ENCODE results near the gene FCGBP. TPM values are rescaled to one million over a fixed set of nuclear protein-coding genes. Genes with fewer than 3 reads are reported as not detected.

Gene FCGBP
- polyA plus RNA-seq, 2 of the 4 experiments (the other 2 are of a cell fraction), result 0.74 to 1.4 TPM

DNA sequence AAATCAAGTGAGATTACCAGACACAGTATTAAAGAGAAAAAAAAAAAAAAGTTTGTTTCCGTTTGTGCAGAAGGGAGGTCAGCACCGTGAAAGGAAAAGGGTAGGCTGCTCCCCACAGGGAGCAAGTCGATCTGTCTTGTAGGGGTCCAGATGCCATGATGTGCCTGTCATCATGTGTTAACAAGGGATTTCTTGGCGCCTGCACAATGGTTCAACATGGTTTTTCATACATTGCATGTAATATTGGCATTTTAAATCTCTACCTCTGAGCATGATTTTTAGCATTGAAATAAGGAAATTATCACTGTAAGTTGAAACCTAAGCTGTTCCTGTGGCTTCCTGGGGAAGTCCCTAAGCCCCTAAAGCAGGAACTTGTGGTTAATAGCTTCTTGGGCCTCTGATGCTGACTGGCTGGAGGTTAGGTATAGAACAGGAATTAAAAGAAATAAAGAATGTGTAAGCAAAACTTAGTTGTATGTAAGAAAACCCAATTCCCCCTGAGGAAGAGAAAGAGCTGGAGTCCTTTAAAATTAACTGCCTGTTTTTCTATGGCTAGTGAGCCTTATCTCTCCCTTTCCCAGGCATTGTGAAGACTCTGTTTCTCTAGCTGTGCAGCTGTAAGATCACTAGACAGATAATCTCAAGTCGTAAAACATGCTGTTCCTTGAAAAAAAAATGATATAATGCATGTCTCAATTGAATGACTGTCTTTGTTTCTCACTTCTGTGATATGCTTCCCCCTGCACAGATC lies 7.4 kb upstream of the FCGBP start (continued):
- TF ChIP-seq, protein P1, sequence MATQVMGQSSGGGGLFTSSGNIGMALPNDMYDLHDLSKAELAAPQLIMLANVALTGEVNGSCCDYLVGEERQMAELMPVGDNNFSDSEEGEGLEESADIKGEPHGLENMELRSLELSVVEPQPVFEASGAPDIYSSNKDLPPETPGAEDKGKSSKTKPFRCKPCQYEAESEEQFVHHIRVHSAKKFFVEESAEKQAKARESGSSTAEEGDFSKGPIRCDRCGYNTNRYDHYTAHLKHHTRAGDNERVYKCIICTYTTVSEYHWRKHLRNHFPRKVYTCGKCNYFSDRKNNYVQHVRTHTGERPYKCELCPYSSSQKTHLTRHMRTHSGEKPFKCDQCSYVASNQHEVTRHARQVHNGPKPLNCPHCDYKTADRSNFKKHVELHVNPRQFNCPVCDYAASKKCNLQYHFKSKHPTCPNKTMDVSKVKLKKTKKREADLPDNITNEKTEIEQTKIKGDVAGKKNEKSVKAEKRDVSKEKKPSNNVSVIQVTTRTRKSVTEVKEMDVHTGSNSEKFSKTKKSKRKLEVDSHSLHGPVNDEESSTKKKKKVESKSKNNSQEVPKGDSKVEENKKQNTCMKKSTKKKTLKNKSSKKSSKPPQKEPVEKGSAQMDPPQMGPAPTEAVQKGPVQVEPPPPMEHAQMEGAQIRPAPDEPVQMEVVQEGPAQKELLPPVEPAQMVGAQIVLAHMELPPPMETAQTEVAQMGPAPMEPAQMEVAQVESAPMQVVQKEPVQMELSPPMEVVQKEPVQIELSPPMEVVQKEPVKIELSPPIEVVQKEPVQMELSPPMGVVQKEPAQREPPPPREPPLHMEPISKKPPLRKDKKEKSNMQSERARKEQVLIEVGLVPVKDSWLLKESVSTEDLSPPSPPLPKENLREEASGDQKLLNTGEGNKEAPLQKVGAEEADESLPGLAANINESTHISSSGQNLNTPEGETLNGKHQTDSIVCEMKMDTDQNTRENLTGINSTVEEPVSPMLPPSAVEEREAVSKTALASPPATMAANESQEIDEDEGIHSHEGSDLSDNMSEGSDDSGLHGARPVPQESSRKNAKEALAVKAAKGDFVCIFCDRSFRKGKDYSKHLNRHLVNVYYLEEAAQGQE (IDR thresholded peaks at IDR 0.05), result no peak
- TF ChIP-seq ZNF302 (CRISPR knock-in tag; IDR thresholded peaks at IDR 0.05) (no peak), HOXA7 (CRISPR knock-in tag; IDR thresholded peaks at IDR 0.05) (no peak), HDAC2 (IDR thresholded peaks at IDR 0.05) (no peak), POLR2A (IDR thresholded peaks at IDR 0.05; ENCODE audit: low read length) (no peak), ZFP36 (IDR thresholded peaks at IDR 0.05; ENCODE audit: borderline replicate concordance, partially characterized antibody) (no peak)
- TF ChIP-seq, protein P2, sequence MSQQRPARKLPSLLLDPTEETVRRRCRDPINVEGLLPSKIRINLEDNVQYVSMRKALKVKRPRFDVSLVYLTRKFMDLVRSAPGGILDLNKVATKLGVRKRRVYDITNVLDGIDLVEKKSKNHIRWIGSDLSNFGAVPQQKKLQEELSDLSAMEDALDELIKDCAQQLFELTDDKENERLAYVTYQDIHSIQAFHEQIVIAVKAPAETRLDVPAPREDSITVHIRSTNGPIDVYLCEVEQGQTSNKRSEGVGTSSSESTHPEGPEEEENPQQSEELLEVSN (IDR thresholded peaks at IDR 0.05; ENCODE audit: borderline replicate concordance, low read depth), result no peak

DNA sequence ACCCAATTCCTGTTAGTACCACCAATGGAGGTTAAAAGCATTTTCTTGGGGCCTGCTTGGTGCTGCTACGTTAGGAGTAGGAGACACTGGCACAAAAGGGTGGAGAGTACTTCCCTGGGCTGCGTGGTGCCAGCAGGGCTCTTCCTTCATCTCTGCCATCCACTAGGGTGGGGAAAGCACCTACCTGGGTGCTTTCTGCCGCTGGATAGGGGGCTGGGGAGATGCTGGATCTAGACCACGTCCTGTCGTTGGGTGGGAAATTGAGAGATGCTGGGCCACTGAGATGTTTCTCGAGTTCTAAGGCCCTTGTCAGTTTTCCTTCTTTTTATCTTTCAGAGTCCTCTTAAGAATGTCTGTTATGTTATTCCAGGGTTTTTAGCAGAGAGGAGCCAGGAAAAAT lies 6.7 kb upstream of the FCGBP start:
- ATAC-seq (no peak), FAIRE-seq (peak; percentile 32), DNase-seq (ENCODE audit: low read depth in 1 of 2, low spot score in 1 of 2) (no peak)
- 93% methylated on average over 6 of the region's 6 CpGs for WGBS (ENCODE audit: missing lambda C conversion rate)
- CTCF ChIA-PET, result interaction anchor here (0.6 to 1.7 kb wide), 3 partner anchors 17 to 478 kb away, joined by 3 to 4 read pairs (median 3); no protein-coding TSS in a partner anchor
- no peak for TF ChIP-seq TFCP2L1 (CRISPR knock-in tag; IDR thresholded peaks at IDR 0.05)
- TF ChIP-seq NR3C1 (IDR thresholded peaks at IDR 0.05), result no peak
- TF ChIP-seq, protein P3, sequence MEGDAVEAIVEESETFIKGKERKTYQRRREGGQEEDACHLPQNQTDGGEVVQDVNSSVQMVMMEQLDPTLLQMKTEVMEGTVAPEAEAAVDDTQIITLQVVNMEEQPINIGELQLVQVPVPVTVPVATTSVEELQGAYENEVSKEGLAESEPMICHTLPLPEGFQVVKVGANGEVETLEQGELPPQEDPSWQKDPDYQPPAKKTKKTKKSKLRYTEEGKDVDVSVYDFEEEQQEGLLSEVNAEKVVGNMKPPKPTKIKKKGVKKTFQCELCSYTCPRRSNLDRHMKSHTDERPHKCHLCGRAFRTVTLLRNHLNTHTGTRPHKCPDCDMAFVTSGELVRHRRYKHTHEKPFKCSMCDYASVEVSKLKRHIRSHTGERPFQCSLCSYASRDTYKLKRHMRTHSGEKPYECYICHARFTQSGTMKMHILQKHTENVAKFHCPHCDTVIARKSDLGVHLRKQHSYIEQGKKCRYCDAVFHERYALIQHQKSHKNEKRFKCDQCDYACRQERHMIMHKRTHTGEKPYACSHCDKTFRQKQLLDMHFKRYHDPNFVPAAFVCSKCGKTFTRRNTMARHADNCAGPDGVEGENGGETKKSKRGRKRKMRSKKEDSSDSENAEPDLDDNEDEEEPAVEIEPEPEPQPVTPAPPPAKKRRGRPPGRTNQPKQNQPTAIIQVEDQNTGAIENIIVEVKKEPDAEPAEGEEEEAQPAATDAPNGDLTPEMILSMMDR (IDR thresholded peaks at IDR 0.05), result no peak
- no peak for TF ChIP-seq HOXB5 (CRISPR knock-in tag; IDR thresholded peaks at IDR 0.05)
- no peak for TF ChIP-seq KDM1A (IDR thresholded peaks at IDR 0.05; ENCODE audit: low read depth)
- no peak for TF ChIP-seq JUNB (IDR thresholded peaks at IDR 0.05)
- TF ChIP-seq HOXA7 (CRISPR knock-in tag; IDR thresholded peaks at IDR 0.05), result no peak
- TF ChIP-seq CHD2 (IDR thresholded peaks at IDR 0.05; ENCODE audit: low read length, partially characterized antibody), result no peak
- POLR2A ChIA-PET, result no interaction called here
- no peak overlapping the region for H3K4me2 ChIP-seq
- peaks cover 23% of the 10 kb centered on the region for H3K9me3 ChIP-seq
- peak overlapping the region; percentile 82 to 87; a peak in 5 of 6 replicates for H3K27ac ChIP-seq
- H3K4me1 ChIP-seq, result peaks cover 62% of the 10 kb centered on the region
- no peak overlapping the region for H3K4me3 ChIP-seq

DNA sequence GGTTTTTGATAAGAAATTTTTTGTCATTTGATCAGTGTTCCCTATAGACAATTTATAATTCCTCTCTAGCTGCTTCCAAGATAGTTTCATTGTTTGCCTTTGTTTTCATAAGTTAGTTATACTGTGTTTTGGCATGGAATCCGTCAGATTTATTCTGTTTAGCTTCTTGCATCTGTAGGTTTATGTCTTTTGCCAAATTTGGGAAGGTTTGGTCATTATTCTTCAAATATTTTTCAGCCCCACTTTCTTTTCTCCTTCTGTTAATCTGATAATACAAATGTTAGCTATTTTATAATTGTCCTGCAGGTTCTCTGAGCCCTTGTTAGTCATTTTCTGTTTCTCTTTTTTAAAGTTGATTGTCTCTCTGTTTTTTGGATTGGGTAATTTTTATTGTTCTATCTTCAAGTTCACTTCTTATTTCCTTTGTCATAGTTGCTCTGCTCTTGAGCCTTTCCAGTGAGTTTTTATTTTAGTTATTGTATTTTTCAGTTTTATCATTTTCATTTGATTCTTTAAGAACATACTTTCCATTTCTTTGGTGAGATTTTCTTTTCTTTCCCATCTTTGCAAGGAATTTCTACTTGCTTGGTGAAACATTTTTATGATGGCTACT lies 5.9 kb upstream of the FCGBP start:
- WGBS (ENCODE audit: missing lambda C conversion rate), result 69% methylated on average over 1 of the region's 1 CpG
- Histone ChIP-seq H3K9me3 (peaks cover 23% of the 10 kb centered on the region), H3K27ac (no peak overlapping the region), H3K4me2 (no peak overlapping the region), H3K4me1 (peaks cover 67% of the 10 kb centered on the region), H3K4me3 (no peak overlapping the region)
- POLR2A ChIA-PET, result no interaction called here
- CTCF ChIA-PET, result interaction anchor here (0.6 to 1.7 kb wide), 7 partner anchors 10 to 1493 kb away, joined by 3 to 10 read pairs (median 3); partner anchors contain the start of gene PSMC4
- DNase-seq (ENCODE audit: low read depth in 1 of 2, low spot score in 1 of 2) (no peak), FAIRE-seq (peak; percentile 92), ATAC-seq (no peak)
- TF ChIP-seq MAZ (IDR thresholded peaks at IDR 0.05; ENCODE audit: borderline replicate concordance, low read depth, low read length) (no peak), ESRRA (IDR thresholded peaks at IDR 0.05; ENCODE audit: borderline replicate concordance, low read length) (no peak), ZC3H11A (IDR thresholded peaks at IDR 0.05) (no peak), MYC (IDR thresholded peaks at IDR 0.05; ENCODE audit: borderline replicate concordance, low read length) (no peak), EHF (CRISPR knock-in tag; IDR thresholded peaks at IDR 0.05) (no peak), RCOR1 (IDR thresholded peaks at IDR 0.05; ENCODE audit: low read depth, low read length) (no peak), RARB (CRISPR knock-in tag; IDR thresholded peaks at IDR 0.05) (no peak), ZSCAN20 (CRISPR knock-in tag; IDR thresholded peaks at IDR 0.05) (no peak), ZNF302 (CRISPR knock-in tag; IDR thresholded peaks at IDR 0.05) (no peak)
- TF ChIP-seq, protein P4, sequence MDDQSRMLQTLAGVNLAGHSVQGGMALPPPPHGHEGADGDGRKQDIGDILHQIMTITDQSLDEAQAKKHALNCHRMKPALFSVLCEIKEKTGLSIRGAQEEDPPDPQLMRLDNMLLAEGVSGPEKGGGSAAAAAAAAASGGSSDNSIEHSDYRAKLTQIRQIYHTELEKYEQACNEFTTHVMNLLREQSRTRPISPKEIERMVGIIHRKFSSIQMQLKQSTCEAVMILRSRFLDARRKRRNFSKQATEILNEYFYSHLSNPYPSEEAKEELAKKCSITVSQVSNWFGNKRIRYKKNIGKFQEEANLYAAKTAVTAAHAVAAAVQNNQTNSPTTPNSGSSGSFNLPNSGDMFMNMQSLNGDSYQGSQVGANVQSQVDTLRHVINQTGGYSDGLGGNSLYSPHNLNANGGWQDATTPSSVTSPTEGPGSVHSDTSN (IDR thresholded peaks at IDR 0.05), result no peak
- TF ChIP-seq, protein P2 (IDR thresholded peaks at IDR 0.05; ENCODE audit: borderline replicate concordance, low read depth), result no peak
- TF ChIP-seq, protein P3 (IDR thresholded peaks at IDR 0.05), result no peak
